HG02970 (cell line): ENCODE data around the gene GPR141.

ENCODE experiments used
- ATAC-seq: cut with Tn5 transposase; IDR thresholded peaks from one replicate; pipeline ENCODE4 v1.9.1; 2021; ENCODE audit warnings: mild to moderate bottlenecking, moderate library complexity, moderate number of reproducible peaks; ENCODE audit not compliant: unreplicated experiment, low FRiP score

The GPR141 gene

GRCh38 chr7:37683246-37684120 is at the start of gene GPR141:
GPR141 (plus strand) TSS chr7:37683766; CDS start chr7:37740394, 56,628 bp downstream.
- ATAC-seq: no peak

- no peak for ATAC-seq
Measured at GRCh38 chr7:37635346-37635745, 48.2 kb upstream of the GPR141 start.

GRCh38 chr7:37642028-37642540 is 41.5 kb upstream of the GPR141 start:
- no peak for ATAC-seq

- no peak for ATAC-seq
Measured at GRCh38 chr7:37643876-37644275, 39.7 kb upstream of the GPR141 start.

GRCh38 chr7:37645282-37646050 is 38.1 kb upstream of the GPR141 start:
- no peak for ATAC-seq

GRCh38 chr7:37656913-37657530 is 26.5 kb upstream of the GPR141 start:
- no peak for ATAC-seq

- no peak for ATAC-seq
Measured at GRCh38 chr7:37657816-37658215, 25.8 kb upstream of the GPR141 start.

GRCh38 chr7:37659971-37660565 is 23.5 kb upstream of the GPR141 start:
- ATAC-seq: no peak

GRCh38 chr7:37660614-37661013 is 23.0 kb upstream of the GPR141 start:
- ATAC-seq: no peak

- ATAC-seq: no peak
Measured at GRCh38 chr7:37663693-37664092, 19.9 kb upstream of the GPR141 start.

- no peak for ATAC-seq
Measured at GRCh38 chr7:37665352-37666022, 18.1 kb upstream of the GPR141 start.

- no peak for ATAC-seq
Measured at GRCh38 chr7:37666026-37666799, 17.4 kb upstream of the GPR141 start.

- ATAC-seq: no peak
Measured at GRCh38 chr7:37669818-37670217, 13.7 kb upstream of the GPR141 start.

GRCh38 chr7:37670436-37670835 is 13.1 kb upstream of the GPR141 start:
- no peak for ATAC-seq

GRCh38 chr7:37671876-37672275 is 11.7 kb upstream of the GPR141 start:
- no peak for ATAC-seq

GRCh38 chr7:37672926-37673325 is 10.6 kb upstream of the GPR141 start:
- ATAC-seq: no peak

GRCh38 chr7:37673523-37673922 is 10.0 kb upstream of the GPR141 start:
- ATAC-seq: no peak

GRCh38 chr7:37674531-37674930 is 9.0 kb upstream of the GPR141 start:
- no peak for ATAC-seq

- no peak for ATAC-seq
Measured at GRCh38 chr7:37675749-37676148, 7.8 kb upstream of the GPR141 start.
